ENCODE data around the gene RIT1. TPM values are rescaled to one million over a fixed set of nuclear protein-coding genes. Genes with fewer than 3 reads are reported as not detected.

Gene RIT1, protein sequence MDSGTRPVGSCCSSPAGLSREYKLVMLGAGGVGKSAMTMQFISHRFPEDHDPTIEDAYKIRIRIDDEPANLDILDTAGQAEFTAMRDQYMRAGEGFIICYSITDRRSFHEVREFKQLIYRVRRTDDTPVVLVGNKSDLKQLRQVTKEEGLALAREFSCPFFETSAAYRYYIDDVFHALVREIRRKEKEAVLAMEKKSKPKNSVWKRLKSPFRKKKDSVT
- total RNA-seq = 17.6 and 19.8 TPM in 2 replicates

DNA sequence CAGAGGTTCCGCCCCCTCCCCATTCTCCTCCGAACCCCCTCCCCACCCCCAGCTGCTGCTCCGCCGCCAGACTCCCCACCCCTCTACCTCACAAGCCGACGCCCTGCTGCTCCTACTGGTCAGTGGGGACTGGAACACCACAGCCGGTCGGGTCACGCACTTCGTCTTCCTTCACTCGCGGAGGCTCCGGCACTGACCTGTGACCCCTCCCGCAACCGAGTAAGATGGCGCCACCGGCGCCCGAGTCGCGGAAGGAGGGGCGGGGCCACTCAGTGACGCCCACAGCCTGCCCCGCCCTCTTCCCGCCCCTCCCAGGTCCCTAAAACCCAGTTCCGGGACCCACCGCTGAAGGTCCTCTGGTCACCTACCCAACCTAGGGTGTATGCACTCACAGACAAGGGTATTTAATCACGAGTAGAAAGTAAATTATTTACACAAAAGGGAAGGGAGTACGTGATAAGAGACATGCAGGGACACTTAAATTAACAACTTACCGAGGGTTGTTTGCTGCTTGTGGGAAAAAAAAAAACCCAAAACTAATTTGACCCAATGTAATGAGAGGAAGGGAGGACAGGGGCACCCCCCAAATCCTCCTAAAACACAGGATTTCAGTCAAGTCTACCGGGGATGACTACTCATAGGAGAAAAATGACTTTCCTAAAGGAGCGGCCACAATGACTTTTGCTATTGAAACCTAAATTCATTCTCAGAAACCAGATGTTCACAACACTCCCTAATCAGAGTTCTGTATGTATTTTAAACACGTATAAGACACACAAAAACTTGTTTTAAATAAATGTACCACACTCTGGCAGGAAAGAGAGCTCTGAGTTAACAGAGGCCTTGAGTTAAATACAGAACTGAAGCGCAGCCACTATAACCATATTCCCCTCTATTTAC is at the start of gene RIT1:
TSS of gene RIT1 (minus strand) at position 194 of the 900 bp plus-strand sequence. CDS start 588 bp downstream, outside the sequence.

DNA sequence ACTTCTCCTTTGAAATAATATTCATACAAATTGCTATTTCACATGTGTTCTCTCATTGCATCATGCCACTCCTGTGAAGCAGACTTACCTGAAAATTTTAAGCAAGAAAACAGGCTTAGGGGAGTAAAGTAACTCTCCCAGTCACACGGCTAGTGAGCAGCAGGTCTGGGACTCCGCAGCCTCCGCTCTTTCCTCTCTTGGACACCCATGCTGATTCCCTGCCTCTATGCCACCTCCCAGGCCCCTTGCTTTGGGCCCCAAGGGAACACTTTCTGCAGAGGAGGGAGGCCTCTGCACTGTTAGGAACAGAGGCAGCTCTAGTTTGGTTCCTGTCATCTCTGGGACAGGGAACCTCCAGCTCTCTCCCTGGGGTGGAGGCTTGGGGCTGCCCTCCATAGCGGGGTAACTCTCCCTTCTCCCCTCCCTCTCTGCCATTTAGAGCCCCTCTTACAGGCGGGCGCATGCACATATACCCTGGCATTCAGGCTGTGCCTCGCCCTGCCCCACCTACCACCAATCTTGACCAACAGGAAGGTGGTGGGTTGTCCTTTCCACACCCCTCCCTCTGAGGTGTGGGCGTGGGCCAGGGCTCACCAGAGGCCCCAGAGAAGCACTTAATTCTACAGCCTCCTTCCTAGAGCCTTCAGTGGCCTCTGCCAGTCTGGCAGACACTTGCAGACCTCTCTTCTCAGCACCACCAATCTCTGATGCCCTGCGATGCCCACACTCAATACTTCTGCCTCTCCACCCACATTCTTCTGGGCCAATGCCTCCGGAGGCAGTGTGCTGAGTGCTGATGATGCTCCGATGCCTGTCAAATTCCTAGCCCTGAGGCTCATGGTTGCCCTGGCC is 30.1 kb upstream of the RIT1 start, which contains the start of gene RXFP4:
TSS of gene RXFP4 (plus strand) at position 646 of the 852 bp plus-strand sequence. CDS start at position 718, 72 bp downstream.

DNA sequence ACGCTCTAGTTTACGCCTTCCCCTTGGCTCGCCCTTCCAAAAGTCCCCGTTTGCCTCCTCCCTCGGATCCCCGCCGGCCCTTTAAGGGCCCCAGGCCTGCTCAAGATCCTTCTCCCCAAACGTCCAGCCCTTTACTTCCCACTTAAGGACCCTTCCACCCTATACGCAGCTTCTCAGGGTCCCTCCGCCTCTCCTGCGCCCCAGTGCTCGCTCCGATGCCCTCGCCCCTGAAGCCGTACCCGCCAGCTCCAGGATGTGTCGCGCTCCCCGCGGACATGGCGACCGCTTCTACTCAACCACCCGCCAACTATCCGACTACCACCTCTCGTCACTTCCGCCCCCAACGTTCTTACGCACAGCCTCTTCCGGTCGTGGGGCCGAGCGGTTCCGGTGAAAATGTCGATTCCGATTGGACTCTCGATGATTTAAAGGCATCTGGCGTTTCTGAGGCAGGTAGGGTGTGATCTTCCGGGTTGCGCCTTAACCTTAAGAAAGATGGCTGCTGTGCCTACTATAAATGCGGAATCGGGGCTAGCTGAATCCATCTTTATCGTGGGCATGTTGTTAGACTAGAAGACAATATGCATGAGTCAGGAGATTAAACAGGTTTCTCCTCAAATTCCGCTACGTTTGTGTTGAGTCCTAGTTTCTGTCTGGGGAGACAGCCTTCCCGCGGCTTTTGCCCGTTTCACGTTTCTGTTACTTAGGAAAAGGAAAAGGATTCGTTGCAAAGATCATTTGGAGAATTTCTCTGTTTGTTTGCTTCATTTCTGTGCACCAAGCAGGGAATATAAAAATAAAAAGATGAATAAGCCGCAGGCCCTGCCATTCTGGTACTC is 23.2 kb upstream of the RIT1 start, which contains the start of gene KHDC4:
TSS of gene KHDC4 (minus strand) at position 317 of the 839 bp plus-strand sequence. CDS start at position 277, 40 bp downstream.

DNA sequence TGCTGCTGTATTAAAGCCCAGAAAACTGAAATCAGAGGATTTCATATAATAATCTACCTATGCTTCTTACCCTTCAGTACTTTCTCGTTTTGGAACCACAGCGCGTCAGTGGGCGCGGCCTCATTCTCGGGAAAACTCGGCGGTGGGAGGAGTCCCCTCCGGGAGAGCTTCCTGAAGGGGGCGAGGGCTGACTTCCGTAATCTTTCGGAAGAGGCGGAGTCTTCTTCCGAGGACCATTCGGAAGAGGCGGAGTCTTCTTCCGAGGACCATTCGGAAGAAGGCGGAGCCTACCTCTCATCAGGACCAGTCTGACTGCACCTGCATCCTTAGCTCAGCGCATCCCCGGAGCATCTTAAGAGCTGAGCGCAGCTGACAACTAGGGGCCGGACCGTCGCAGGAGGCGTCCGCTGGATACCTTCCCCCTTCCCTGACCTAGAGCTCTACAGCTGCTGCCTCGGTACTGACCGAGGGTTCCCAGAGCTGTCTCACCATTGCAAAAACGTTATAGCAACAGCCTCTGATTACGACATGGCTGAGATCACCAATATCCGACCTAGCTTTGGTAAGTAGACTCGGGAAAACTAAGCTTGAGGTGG is 51.8 kb downstream of the RIT1 start, which contains the start of gene SYT11:
TSS of gene SYT11 (plus strand) at position 334 of the 596 bp plus-strand sequence. CDS start at position 529, 195 bp downstream.

DNA sequence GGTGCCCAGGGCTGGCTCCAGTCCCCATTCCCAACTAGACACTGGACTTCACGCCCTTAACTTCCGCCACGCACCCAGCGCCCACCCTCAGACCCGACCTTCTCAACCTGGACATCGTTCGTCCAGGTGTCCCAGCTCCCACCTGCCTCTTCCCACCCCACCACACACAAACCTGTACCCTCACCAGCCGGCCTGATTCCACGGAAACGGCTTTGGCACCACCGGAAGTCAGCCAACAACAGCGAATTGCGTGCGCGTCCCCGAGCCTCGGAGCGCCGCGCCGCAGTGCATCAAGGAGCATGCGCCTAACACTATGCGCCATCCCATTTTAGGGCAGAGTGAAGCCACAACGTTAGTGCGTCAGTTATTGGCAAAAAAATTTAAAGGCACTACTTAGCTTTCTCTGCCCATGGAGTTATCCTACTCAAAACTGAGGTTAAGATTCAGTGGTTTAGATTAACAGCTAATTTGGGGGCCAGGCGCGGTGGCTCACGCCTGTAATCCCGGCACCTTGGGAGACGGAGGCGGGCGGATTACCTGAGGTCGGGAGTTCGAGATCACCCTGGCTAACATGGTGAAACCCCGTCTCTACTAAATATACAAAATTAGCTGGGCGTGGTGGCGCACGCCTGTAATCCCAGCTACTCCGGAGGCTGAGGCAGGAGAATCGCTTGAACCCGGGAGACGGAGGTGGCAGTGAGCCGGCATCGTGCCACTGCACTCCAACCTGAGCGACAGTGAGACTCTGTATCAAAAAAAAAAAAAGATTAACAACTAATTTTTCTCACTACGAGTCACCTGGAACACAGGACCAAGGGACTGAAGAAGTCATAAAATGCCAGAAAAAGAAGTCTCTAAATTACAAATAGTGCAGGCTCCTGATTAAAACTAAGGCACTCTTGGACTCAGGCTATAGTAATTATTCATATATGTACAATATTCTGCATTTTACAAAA is 53.9 kb downstream of the RIT1 start, which contains the start of gene GON4L:
TSS of gene GON4L (minus strand) at position 240 of the 956 bp plus-strand sequence. CDS start 3,434 bp downstream, outside the sequence.

Other genes starting within 250 kb of the RIT1 start
- 22.3 and 40.9 TPM in 2 replicates for gene YY1AP1, start 222.6 kb downstream of the RIT1 start, total RNA-seq
- gene DAP3, start 222.3 kb downstream of the RIT1 start, total RNA-seq = 143 and 167 TPM in 2 replicates
- gene GON4L, start 54.1 kb downstream of the RIT1 start, total RNA-seq = 14.8 and 19.3 TPM in 2 replicates
- gene SYT11, start 51.8 kb downstream of the RIT1 start, total RNA-seq = 0.62 and 0.80 TPM in 2 replicates
- gene KHDC4, start 23.1 kb upstream of the RIT1 start, total RNA-seq = 11.9 and 19.1 TPM in 2 replicates
- gene RXFP4, start 30.3 kb upstream of the RIT1 start, total RNA-seq = 0.23 TPM in 1 of 2 replicates, not detected in the other
- 66.1 and 121 TPM in 2 replicates for gene ARHGEF2, start 67.2 kb upstream of the RIT1 start, total RNA-seq
- 484 and 494 TPM in 2 replicates for gene SSR2, start 109.6 kb upstream of the RIT1 start, total RNA-seq
- 21.0 and 24.3 TPM in 2 replicates for gene UBQLN4, start 142.4 kb upstream of the RIT1 start, total RNA-seq
- gene LAMTOR2, start 143.4 kb upstream of the RIT1 start, total RNA-seq = 118 and 130 TPM in 2 replicates
- 66.7 and 81.8 TPM in 2 replicates for gene RAB25, start 149.8 kb upstream of the RIT1 start, total RNA-seq
- gene MEX3A, start 171.1 kb upstream of the RIT1 start, total RNA-seq = 1.8 and 2.0 TPM in 2 replicates
- 735 and 836 TPM in 2 replicates for gene LMNA, start 203.4 kb upstream of the RIT1 start, total RNA-seq
- 6.6 and 12.3 TPM in 2 replicates for gene SEMA4A, start 242.2 kb upstream of the RIT1 start, total RNA-seq

Data from hair follicular keratinocyte (primary cell).